OCI-LY7 (cell line): ENCODE measurements around the gene KDM3A. TPM values are rescaled to one million over a fixed set of nuclear protein-coding genes. Genes with fewer than 3 reads are reported as not detected.

Source experiments
- BruUV-seq: library from RNA; stranded (reverse); fragments of 400-500 nt; replicated peaks from 2 replicates; lab custom pipeline; 2021; lab: Mats Ljungman, UMichigan
- CTCF ChIA-PET: fragments of 300-600 bp; sonication (Branson Sonifier 250); formaldehyde crosslinking; loops from one replicate; lab custom pipeline; 2022; ENCODE audit warnings: antibody characterized with exemption; ENCODE audit not compliant: unreplicated experiment; lab: Charles Lee
- POLR2A ChIA-PET: fragments of 300-600 bp; sonication (Branson Sonifier 250); formaldehyde crosslinking; loops from one replicate; lab custom pipeline; 2022; ENCODE audit warnings: antibody characterized with exemption; lab: Charles Lee
- DNase-seq: peaks from one replicate; pipeline ENCODE4 v3.0.0-alpha.2; 2015; ENCODE audit warnings: low spot score
- H2AFZ ChIP-seq: fragments of 200-600 bp; sonication (generic), shearing (Covaris generic); 2 replicates; pipeline ENCODE4 v1.6.1; 2014; ENCODE audit warnings: mild to moderate bottlenecking, antibody characterized with exemption, low read length, moderate library complexity
- H3K27ac ChIP-seq: fragments of 200-600 bp; sonication (generic); 2 replicates; pipeline ENCODE4 v1.5.1; 2014; ENCODE audit warnings: mixed run types, low read depth, mild to moderate bottlenecking, moderate library complexity, low read length, inconsistent platforms; ENCODE audit not compliant: poor library complexity, severe bottlenecking
- H3K36me3 ChIP-seq: fragments of 200-600 bp; sonication (generic); 2 replicates; pipeline ENCODE4 v1.6.1; 2014; ENCODE audit warnings: mild to moderate bottlenecking, antibody characterized with exemption, low read length, moderate library complexity, mixed read lengths; ENCODE audit not compliant: insufficient read depth
- H3K4me1 ChIP-seq: fragments of 200-600 bp; sonication (generic); 2 replicates; pipeline ENCODE4 v1.5.1; 2014; ENCODE audit warnings: mild to moderate bottlenecking, low read length; ENCODE audit not compliant: insufficient read depth, poor library complexity, severe bottlenecking
- H3K4me2 ChIP-seq: fragments of 200-600 bp; sonication (generic); 2 replicates; pipeline ENCODE4 v1.6.1; 2014; ENCODE audit warnings: mild to moderate bottlenecking, low read length
- H3K4me3 ChIP-seq: fragments of 200-600 bp; sonication (generic); 2 replicates; pipeline ENCODE4 v1.5.1; 2014; ENCODE audit warnings: mild to moderate bottlenecking, low read depth, low read length; ENCODE audit not compliant: poor library complexity, severe bottlenecking
- H3K79me2 ChIP-seq: fragments of 200-600 bp; sonication (generic); 2 replicates; pipeline ENCODE4 v1.6.1; 2016; ENCODE audit warnings: low read depth, mild to moderate bottlenecking, low read length, moderate library complexity, mixed read lengths; ENCODE audit not compliant: insufficient read depth
- H3K9me2 ChIP-seq: fragments of 200-600 bp; sonication (generic); 2 replicates; pipeline ENCODE4 v1.6.1; 2016; ENCODE audit warnings: mild to moderate bottlenecking, low read length, mixed read lengths; ENCODE audit not compliant: insufficient read depth
- H3K9me3 ChIP-seq: fragments of 200-600 bp; sonication (generic); 2 replicates; pipeline ENCODE4 v1.6.1; 2014; ENCODE audit warnings: mild to moderate bottlenecking, mixed run types, low read length, mixed read lengths
- H4K20me1 ChIP-seq: fragments of 200-600 bp; sonication (generic); 2 replicates; pipeline ENCODE4 v1.6.1; 2014; ENCODE audit warnings: mild to moderate bottlenecking, antibody characterized with exemption, low read length, moderate library complexity, mixed read lengths; ENCODE audit not compliant: insufficient read depth
- CTCF ChIP-seq: fragments of 200-600 bp; sonication (generic); conservative IDR thresholded peaks from 2 replicates; pipeline ENCODE4 v1.5.1; 2014; ENCODE audit warnings: mild to moderate bottlenecking, antibody characterized with exemption, low read length, moderate library complexity, mixed read lengths
- EZH2phosphoT487 ChIP-seq: fragments of 200-600 bp; sonication (generic); IDR thresholded peaks from 2 replicates; pipeline ENCODE4 v1.6.1; 2018; ENCODE audit warnings: low read depth, borderline replicate concordance, mild to moderate bottlenecking, mixed run types, antibody characterized with exemption, low read length, moderate library complexity, mixed read lengths
- intact Hi-C: fragments of 100-400 bp; cut with micrococcal nuclease; formaldehyde crosslinking; loops from one replicate; pipeline ENCODE4 v1.10.0; 2022; ENCODE audit not compliant: unreplicated experiment
- total RNA-seq, 2 experiments: library from RNA; depleted of rRNA in 1 of 2; stranded (reverse); fragments of >200 nt in 1 of 2; shearing (Covaris generic) in 1 of 2; gene quantifications; 2 replicates each; pipeline ENCODE4 v1.2.3, GENCODE V29; 2014 to 2022

Gene KDM3A
- total RNA-seq, 2 experiments from 2014 or later: 14.5 to 55.7 TPM

DNA sequence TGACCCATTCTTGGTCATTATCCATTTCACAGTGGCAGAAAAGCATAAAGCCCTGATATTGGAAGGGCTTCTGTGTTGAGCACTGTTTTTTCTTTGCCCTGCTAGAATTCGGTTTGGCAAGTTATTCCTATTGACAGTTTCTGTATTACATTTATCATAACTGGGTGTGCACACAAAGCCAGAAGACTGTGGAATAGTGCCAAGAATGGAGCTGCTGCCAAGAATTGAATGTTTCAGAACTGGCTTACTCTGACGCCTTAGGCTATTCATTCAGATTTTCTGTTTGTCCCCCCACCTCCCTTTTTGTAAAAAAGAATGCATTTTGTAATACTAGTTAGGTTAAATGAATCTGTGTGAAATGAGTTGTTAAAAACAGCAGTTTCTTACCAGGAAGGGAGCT, 12.7 kb downstream of the KDM3A start:
- no peaks in the 10 kb centered on the region for H4K20me1 ChIP-seq
- no peak overlapping the region for H3K4me2 ChIP-seq
- ChIA-PET POLR2A (interaction anchor here (2.4 kb wide), 1 partner anchor 13 kb away, joined by 13 read pairs; the partner anchor contains the start of gene KDM3A), CTCF (no interaction called here)
- H3K4me1 ChIP-seq: no peaks in the 10 kb centered on the region
- H3K9me2 ChIP-seq: no peaks in the 10 kb centered on the region
- peaks cover 94% of the 10 kb centered on the region for H3K36me3 ChIP-seq
- H2AFZ ChIP-seq: no peak overlapping the region
- BruUV-seq: no TSS peak
- H3K4me3 ChIP-seq: no peak overlapping the region
- no peak for DNase-seq
- H3K79me2 ChIP-seq: no peaks in the 10 kb centered on the region; the same call in 1 of the 2 replicates
- H3K9me3 ChIP-seq: no peaks in the 10 kb centered on the region
- intact Hi-C loops: no loop called here
- TF ChIP-seq CTCF: no peak
- TF ChIP-seq EZH2phosphoT487: no peak
- H3K27ac ChIP-seq: no peak overlapping the region

DNA sequence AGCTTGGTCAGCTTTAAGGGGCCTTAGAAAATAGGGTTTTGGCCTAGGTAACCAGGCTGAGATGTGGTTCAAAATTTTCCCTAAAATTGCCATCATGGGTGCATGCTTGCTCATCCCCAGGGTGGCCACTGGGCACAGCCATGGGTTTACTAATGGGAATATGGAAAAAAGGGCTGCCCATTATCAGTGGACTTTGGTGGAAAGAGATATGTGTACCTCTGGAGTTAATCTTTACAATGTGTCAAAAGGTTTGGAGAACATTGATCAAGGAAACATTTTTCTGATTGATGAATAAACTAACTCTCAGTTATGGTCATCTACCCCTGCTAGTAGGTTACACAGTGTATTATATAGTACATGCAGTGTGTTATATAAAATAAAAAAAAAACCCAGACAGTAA, 13.1 kb downstream of the KDM3A start:
- H3K4me3 ChIP-seq: no peak overlapping the region
- no peak overlapping the region for H3K4me2 ChIP-seq
- H3K9me2 ChIP-seq: no peaks in the 10 kb centered on the region
- intact Hi-C loops: no loop called here
- no peak for TF ChIP-seq EZH2phosphoT487
- no peak for TF ChIP-seq CTCF
- peaks cover 94% of the 10 kb centered on the region for H3K36me3 ChIP-seq
- no peaks in the 10 kb centered on the region for H3K4me1 ChIP-seq
- DNase-seq: no peak
- BruUV-seq: no TSS peak
- ChIA-PET CTCF (no interaction called here), POLR2A (interaction anchor here (2.4 kb wide), 1 partner anchor 13 kb away, joined by 13 read pairs; the partner anchor contains the start of gene KDM3A)
- no peaks in the 10 kb centered on the region for H4K20me1 ChIP-seq
- H3K27ac ChIP-seq: no peak overlapping the region
- H3K9me3 ChIP-seq: no peaks in the 10 kb centered on the region
- H3K79me2 ChIP-seq: no peaks in the 10 kb centered on the region; the same call in 1 of the 2 replicates
- H2AFZ ChIP-seq: no peak overlapping the region

DNA sequence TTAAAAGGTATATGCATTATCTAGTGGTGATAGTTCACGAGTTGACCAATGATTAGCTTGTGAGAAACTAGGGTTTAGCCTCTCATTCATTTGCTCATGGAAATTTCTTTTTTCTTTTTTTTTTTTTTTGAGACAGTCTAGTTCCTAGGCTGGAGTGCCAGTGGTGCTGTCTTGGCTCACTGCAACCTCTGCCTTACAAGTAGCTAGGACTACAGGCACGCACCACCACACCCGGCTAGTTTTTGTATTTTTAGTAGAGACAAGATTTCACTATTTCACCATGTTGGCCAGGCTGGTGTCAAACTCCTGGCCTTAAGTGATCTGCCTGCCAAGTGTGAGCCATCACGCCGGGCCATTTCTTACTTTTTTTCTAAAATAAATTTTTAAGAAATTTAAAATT, 14.0 kb downstream of the KDM3A start:
- ChIA-PET POLR2A (interaction anchor here (0.6 to 2.4 kb wide), 5 partner anchors 12 to 1128 kb away, joined by 3 to 13 read pairs (median 4); partner anchors contain the start of gene KDM3A), CTCF (no interaction called here)
- H3K9me3 ChIP-seq: no peaks in the 10 kb centered on the region
- TF ChIP-seq EZH2phosphoT487 (no peak), CTCF (no peak)
- DNase-seq: no peak
- no peak overlapping the region for H3K4me3 ChIP-seq
- H3K4me1 ChIP-seq: no peaks in the 10 kb centered on the region
- no peak overlapping the region for H2AFZ ChIP-seq
- no peak overlapping the region for H3K4me2 ChIP-seq
- intact Hi-C loops: no loop called here
- H3K36me3 ChIP-seq: peaks cover 94% of the 10 kb centered on the region
- H4K20me1 ChIP-seq: no peaks in the 10 kb centered on the region
- H3K27ac ChIP-seq: no peak overlapping the region
- no peaks in the 10 kb centered on the region for H3K79me2 ChIP-seq
- no peaks in the 10 kb centered on the region for H3K9me2 ChIP-seq
- BruUV-seq: no TSS peak
